GM12878 (cell line): ENCODE results near the gene CD3E. TPM values are rescaled to one million over a fixed set of nuclear protein-coding genes. Genes with fewer than 3 reads are reported as not detected.

Source experiments
- ATAC-seq: fragments of 200-7000 bp; cut with Tn5 transposase; 3 replicates; pipeline ENCODE4 v1.9.1; 2020; ENCODE audit warnings: mild to moderate bottlenecking, moderate library complexity
- BruUV-seq: library from RNA; stranded (reverse); fragments of 400-500 nt; replicated peaks from 2 replicates; lab custom pipeline; 2021; lab: Mats Ljungman, UMichigan
- CTCF ChIA-PET: fragments of 300-600 bp; sonication (Branson Sonifier 250); formaldehyde crosslinking; extraction: SDS; loops from one replicate; lab custom pipeline; 2021; ENCODE audit warnings: inconsistent platforms; lab: Yijun Ruan, JAX
- POLR2A ChIA-PET: fragments of 350-600 bp; formaldehyde crosslinking; extraction: SDS; loops from one replicate; lab custom pipeline; 2021; ENCODE audit warnings: inconsistent platforms; lab: Charles Lee
- RAD21 ChIA-PET: fragments of 300-600 bp; sonication (Branson Sonifier 250); formaldehyde crosslinking; loops from one replicate; lab custom pipeline; 2023; ENCODE audit warnings: antibody characterized with exemption; ENCODE audit not compliant: unreplicated experiment; lab: Charles Lee
- SMC1A ChIA-PET: fragments of 300-600 bp; sonication (Branson Sonifier 250); formaldehyde crosslinking; loops from one replicate; lab custom pipeline; 2023; ENCODE audit not compliant: unreplicated experiment, uncharacterized antibody; lab: Charles Lee
- DNase-seq: peaks from one replicate; pipeline ENCODE4 v3.0.0-alpha.2; 2011; ENCODE audit warnings: low read depth, low spot score
- FAIRE-seq: peaks from 3 replicates; lab custom pipeline; 2011; peaks lifted over from hg19 to GRCh38; lab: Jason Lieb, UNC
- H2AFZ ChIP-seq: 2 replicates; pipeline ENCODE4 v1.6.0; 2011; ENCODE audit warnings: low read depth, low read length, control low read depth; ENCODE audit not compliant: control insufficient read depth
- H3K27ac ChIP-seq: 2 replicates; pipeline ENCODE4 v1.5.1; 2011; ENCODE audit warnings: control low read depth; ENCODE audit not compliant: control insufficient read depth, insufficient read depth
- H3K27me3 ChIP-seq, 2 experiments: replicated peaks in 1 of 2; 2 replicates each; pipeline versions ENCODE4 v1.6.0 to v1.6.1; 2011; ENCODE audit warnings: low read length in 1 of 2; ENCODE audit not compliant: control insufficient read depth in 2 of 2, insufficient read depth in 2 of 2
- H3K36me3 ChIP-seq, 2 experiments: 2 replicates each; pipeline ENCODE4 v1.5.1; 2011; ENCODE audit warnings: low read length in 1 of 2; ENCODE audit not compliant: control insufficient read depth in 2 of 2, insufficient read depth in 2 of 2
- H3K4me1 ChIP-seq: 2 replicates; pipeline ENCODE4 v1.6.1; 2011; ENCODE audit warnings: mild to moderate bottlenecking, low read length, moderate library complexity, mixed read lengths; ENCODE audit not compliant: control insufficient read depth, insufficient read depth
- H3K4me2 ChIP-seq: 2 replicates; pipeline ENCODE4 v1.6.0; 2011; ENCODE audit warnings: control low read depth; ENCODE audit not compliant: control insufficient read depth, insufficient read depth
- H3K4me3 ChIP-seq: fragments of 200-600 bp; sonication (generic); 2 replicates; pipeline ENCODE4 v1.5.1; 2016
- H3K79me2 ChIP-seq: 2 replicates; pipeline ENCODE4 v1.6.0; 2011; ENCODE audit warnings: low read length; ENCODE audit not compliant: control insufficient read depth, insufficient read depth
- H3K9ac ChIP-seq: 2 replicates; pipeline ENCODE4 v1.8.0; 2011; ENCODE audit warnings: low read length, control low read depth, mixed read lengths; ENCODE audit not compliant: control insufficient read depth, insufficient read depth
- H3K9me3 ChIP-seq: replicated peaks from 3 replicates; pipeline ENCODE4 v1.5.1; 2011; ENCODE audit warnings: mild to moderate bottlenecking, low read length; ENCODE audit not compliant: control insufficient read depth, insufficient read depth
- H4K20me1 ChIP-seq: 2 replicates; pipeline ENCODE4 v1.6.0; 2011; ENCODE audit not compliant: control insufficient read depth, insufficient read depth
- CHD4 ChIP-seq: fragments of 200-600 bp; sonication (generic); IDR thresholded peaks from 2 replicates; pipeline ENCODE4 v1.6.1; 2016; ENCODE audit warnings: mild to moderate bottlenecking
- STAT1 ChIP-seq: fragments of 450-650 bp; conservative IDR thresholded peaks from 2 replicates; pipeline ENCODE4 v1.6.1; 2014; ENCODE audit warnings: antibody characterized with exemption, mild to moderate bottlenecking
- WGBS: methylation state at CpG from one replicate; pipeline ENCODE4 v1.1.6; 2016; ENCODE audit warnings: low lambda C conversion rate; ENCODE audit not compliant: insufficient replicate concordance, insufficient coverage; ENCODE audit errors: missing lambda C conversion rate; 5-methylcytosine and 5-hydroxymethylcytosine counted together
- in situ Hi-C: fragments of 300-500 bp; cut with MboI; formaldehyde crosslinking; loops from 9 replicates; pipeline ENCODE4 v1.14.3; 2018; ENCODE audit warnings: mixed read lengths
- intact Hi-C: fragments of 100-400 bp; cut with micrococcal nuclease; formaldehyde crosslinking; loops from one replicate; pipeline ENCODE4 v1.14.2; 2022; ENCODE audit not compliant: unreplicated experiment
- polyA plus RNA-seq, 11 experiments: library from polyadenylated mRNA; depleted of rRNA in 4 of 11; unstranded in 6 of 11; stranded (reverse) in 5 of 11; fragments of >200 nt; fragmentation: Nextera tagmentation in 4 of 11; fragmentation: Illumina TruSeq in 1 of 11; extraction: Ambion mirVana in 4 of 11; extraction: Trizol in 1 of 11; gene quantifications; 1 replicate in 1 of 11; 2 replicates in 10 of 11; pipeline versions ENCODE4 v1.2.1 to v1.2.3, GENCODE V29; 2011 to 2016; ENCODE audit warnings: inconsistent platforms in 2 of 11, missing spikeins in 2 of 11, low read depth in 1 of 11
- total RNA-seq, 4 experiments: library from RNA; depleted of rRNA in 3 of 4; stranded (reverse); fragments of >200 nt in 3 of 4; fragmentation: Illumina TruSeq in 1 of 4; extraction: Trizol in 1 of 4; gene quantifications; 2 replicates each; pipeline versions ENCODE4 v1.2.1 to v1.2.3, GENCODE V29; 2013 to 2021
- TF ChIP-seq, protein P1 (sequence below): fragments of 450-650 bp; formaldehyde crosslinking; IDR thresholded peaks from 2 replicates; pipeline ENCODE4 v1.4.0; 2022; ENCODE audit warnings: mild to moderate bottlenecking, moderate library complexity
- TF ChIP-seq, protein P2 (sequence below): IDR thresholded peaks from 2 replicates; pipeline ENCODE4 v1.6.1; 2012; ENCODE audit warnings: low read depth, low read length, improper control_type of control experiment
- TF ChIP-seq, protein P3 (sequence below): IDR thresholded peaks from 2 replicates; pipeline ENCODE4 v1.6.1; 2012; ENCODE audit warnings: mild to moderate bottlenecking, low read depth, low read length

The CD3E gene
- total and polyA plus RNA-seq, 10 of the 15 experiments (the other 5 are each of a cell fraction or from before 2014, with no cell fraction given) = 0.10 to 17.3 (median 3.8) TPM

DNA sequence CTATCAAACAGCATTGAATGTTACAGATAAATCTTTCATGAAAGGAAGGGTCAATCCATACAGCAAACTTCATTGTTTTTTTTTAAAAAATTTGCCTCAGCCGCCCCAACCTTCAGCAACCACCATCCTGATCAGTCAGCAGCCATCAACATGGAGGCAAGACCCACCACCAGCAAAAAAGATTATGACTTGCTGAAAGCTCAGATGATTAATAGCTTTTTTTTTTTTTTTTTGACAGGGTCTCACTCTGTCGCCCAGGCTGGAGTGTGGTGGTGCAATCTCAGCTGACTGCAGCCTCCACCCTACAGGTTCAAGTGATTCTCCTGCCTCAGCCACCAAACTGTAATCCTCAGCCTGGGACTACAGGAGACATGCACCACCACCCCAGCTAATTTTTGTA lies 18.0 kb upstream of the CD3E start (continued):
- TF ChIP-seq, protein P1, sequence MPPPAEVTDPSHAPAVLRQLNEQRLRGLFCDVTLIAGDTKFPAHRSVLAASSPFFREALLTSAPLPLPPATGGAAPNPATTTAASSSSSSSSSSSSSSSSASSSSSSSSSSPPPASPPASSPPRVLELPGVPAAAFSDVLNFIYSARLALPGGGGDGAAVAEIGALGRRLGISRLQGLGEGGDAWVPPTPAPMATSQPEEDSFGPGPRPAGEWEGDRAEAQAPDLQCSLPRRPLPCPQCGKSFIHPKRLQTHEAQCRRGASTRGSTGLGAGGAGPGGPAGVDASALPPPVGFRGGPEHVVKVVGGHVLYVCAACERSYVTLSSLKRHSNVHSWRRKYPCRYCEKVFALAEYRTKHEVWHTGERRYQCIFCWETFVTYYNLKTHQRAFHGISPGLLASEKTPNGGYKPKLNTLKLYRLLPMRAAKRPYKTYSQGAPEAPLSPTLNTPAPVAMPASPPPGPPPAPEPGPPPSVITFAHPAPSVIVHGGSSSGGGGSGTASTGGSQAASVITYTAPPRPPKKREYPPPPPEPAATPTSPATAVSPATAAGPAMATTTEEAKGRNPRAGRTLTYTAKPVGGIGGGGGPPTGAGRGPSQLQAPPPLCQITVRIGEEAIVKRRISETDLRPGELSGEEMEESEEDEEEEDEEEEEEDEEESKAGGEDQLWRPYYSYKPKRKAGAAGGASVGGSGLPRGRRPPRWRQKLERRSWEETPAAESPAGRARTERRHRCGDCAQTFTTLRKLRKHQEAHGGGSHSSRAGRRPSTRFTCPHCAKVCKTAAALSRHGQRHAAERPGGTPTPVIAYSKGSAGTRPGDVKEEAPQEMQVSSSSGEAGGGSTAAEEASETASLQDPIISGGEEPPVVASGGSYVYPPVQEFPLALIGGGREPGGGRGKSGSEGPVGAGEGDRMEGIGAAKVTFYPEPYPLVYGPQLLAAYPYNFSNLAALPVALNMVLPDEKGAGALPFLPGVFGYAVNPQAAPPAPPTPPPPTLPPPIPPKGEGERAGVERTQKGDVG (CRISPR knock-in tag) = no peak
- no peak for TF ChIP-seq STAT1

GRCh38 chr11:118287006-118287405 lies 17.5 kb upstream of the CD3E start:
- intact Hi-C loops (no loop called here), in situ Hi-C loops (no loop called here)
- CTCF ChIA-PET = interaction anchor here (0.8 to 2.1 kb wide), 3 partner anchors 10 to 88 kb away, joined by 3 to 5 read pairs (median 5); no protein-coding TSS in a partner anchor
- Histone ChIP-seq H3K4me3 (no peak overlapping the region), H4K20me1 (no peaks in the 10 kb centered on the region), H3K79me2 (no peaks in the 10 kb centered on the region), H3K27me3 (no peaks in the 10 kb centered on the region; a peak in 2 of 4 replicates), H3K4me2 (no peak overlapping the region), H3K9me3 (no peaks in the 10 kb centered on the region), H3K9ac (no peak overlapping the region), H3K4me1 (no peaks in the 10 kb centered on the region), H2AFZ (no peak overlapping the region), H3K27ac (no peak overlapping the region), H3K36me3 (no peaks in the 10 kb centered on the region)
- 63% methylated on average over 1 of the region's 1 CpG for WGBS
- DNase-seq (no peak), FAIRE-seq (no peak), ATAC-seq (no peak)
- BruUV-seq = no TSS peak
- SMC1A ChIA-PET = interaction anchor here (1.1 to 7.0 kb wide), 3 partner anchors 9 to 92 kb away, joined by 5 to 77 read pairs (median 5); no protein-coding TSS in a partner anchor
- TF ChIP-seq, protein P2, sequence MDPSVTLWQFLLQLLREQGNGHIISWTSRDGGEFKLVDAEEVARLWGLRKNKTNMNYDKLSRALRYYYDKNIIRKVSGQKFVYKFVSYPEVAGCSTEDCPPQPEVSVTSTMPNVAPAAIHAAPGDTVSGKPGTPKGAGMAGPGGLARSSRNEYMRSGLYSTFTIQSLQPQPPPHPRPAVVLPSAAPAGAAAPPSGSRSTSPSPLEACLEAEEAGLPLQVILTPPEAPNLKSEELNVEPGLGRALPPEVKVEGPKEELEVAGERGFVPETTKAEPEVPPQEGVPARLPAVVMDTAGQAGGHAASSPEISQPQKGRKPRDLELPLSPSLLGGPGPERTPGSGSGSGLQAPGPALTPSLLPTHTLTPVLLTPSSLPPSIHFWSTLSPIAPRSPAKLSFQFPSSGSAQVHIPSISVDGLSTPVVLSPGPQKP = no peak
- TF ChIP-seq, protein P3, sequence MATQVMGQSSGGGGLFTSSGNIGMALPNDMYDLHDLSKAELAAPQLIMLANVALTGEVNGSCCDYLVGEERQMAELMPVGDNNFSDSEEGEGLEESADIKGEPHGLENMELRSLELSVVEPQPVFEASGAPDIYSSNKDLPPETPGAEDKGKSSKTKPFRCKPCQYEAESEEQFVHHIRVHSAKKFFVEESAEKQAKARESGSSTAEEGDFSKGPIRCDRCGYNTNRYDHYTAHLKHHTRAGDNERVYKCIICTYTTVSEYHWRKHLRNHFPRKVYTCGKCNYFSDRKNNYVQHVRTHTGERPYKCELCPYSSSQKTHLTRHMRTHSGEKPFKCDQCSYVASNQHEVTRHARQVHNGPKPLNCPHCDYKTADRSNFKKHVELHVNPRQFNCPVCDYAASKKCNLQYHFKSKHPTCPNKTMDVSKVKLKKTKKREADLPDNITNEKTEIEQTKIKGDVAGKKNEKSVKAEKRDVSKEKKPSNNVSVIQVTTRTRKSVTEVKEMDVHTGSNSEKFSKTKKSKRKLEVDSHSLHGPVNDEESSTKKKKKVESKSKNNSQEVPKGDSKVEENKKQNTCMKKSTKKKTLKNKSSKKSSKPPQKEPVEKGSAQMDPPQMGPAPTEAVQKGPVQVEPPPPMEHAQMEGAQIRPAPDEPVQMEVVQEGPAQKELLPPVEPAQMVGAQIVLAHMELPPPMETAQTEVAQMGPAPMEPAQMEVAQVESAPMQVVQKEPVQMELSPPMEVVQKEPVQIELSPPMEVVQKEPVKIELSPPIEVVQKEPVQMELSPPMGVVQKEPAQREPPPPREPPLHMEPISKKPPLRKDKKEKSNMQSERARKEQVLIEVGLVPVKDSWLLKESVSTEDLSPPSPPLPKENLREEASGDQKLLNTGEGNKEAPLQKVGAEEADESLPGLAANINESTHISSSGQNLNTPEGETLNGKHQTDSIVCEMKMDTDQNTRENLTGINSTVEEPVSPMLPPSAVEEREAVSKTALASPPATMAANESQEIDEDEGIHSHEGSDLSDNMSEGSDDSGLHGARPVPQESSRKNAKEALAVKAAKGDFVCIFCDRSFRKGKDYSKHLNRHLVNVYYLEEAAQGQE = no peak
- TF ChIP-seq CHD4 = no peak
- POLR2A ChIA-PET = interaction anchor here (0.7 kb wide), 1 partner anchor 32 kb away, joined by 3 read pairs; no protein-coding TSS in a partner anchor
- RAD21 ChIA-PET = no interaction called here
